ENCODE measurements around the gene SH3RF1. TPM values are rescaled to one million over a fixed set of nuclear protein-coding genes. Genes with fewer than 3 reads are reported as not detected.

SH3RF1 gene
- total and polyA plus RNA-seq, 2 of the 8 experiments (the other 6 are each of a cell fraction or from before 2014, with no cell fraction given), result 6.9 to 15.1 TPM

GRCh38 chr4:169070071-169070894 lies 200.5 kb downstream of the SH3RF1 start (continued):
- TF ChIP-seq ATF2 (IDR thresholded peaks at IDR 0.05; ENCODE audit: low read length) (no peak), CTBP2 (IDR thresholded peaks at IDR 0.05; ENCODE audit: borderline replicate concordance, insufficient read depth, insufficient read length, low read length) (no peak), TBP (IDR thresholded peaks at IDR 0.05; ENCODE audit: low read depth, low read length) (no peak), TEAD4 (IDR thresholded peaks at IDR 0.05; ENCODE audit: low read depth, low read length) (peak; percentile 83), POU5F1 (IDR thresholded peaks at IDR 0.05; ENCODE audit: low read depth, low read length) (no peak), EZH2 (IDR thresholded peaks at IDR 0.05; ENCODE audit: low read depth, low read length, severe bottlenecking) (no peak), HDAC2 (IDR thresholded peaks at IDR 0.05; ENCODE audit: borderline replicate concordance in 1 of 2, low read depth in 2 of 2, low read length in 2 of 2) (no peak), RNF2 (IDR thresholded peaks at IDR 0.05; ENCODE audit: borderline replicate concordance, low read depth, low read length, missing control alignments, poor library complexity, severe bottlenecking) (no peak), BCL11A (IDR thresholded peaks at IDR 0.05; ENCODE audit: low read depth in 2 of 2, low read length in 2 of 2) (no peak), CBX5 (IDR thresholded peaks at IDR 0.05; ENCODE audit: low read depth, low read length) (no peak), MAFK (IDR thresholded peaks at IDR 0.05; ENCODE audit: low read depth, low read length) (no peak), SP2 (IDR thresholded peaks at IDR 0.05; ENCODE audit: low read length) (no peak)
